K562 (cell line): ENCODE results near the gene PUS10. TPM values are rescaled to one million over a fixed set of nuclear protein-coding genes. Genes with fewer than 3 reads are reported as not detected.

Experiments used
- FOS ChIP-seq: IDR thresholded peaks from 3 replicates; pipeline ENCODE4 v1.6.1; 2011; ENCODE audit not compliant: insufficient read length; ENCODE audit errors: extremely low read depth
- MTA3 ChIP-seq: fragments of 450-650 bp; formaldehyde crosslinking; IDR thresholded peaks from 2 replicates; pipeline ENCODE4 v1.6.1; 2017; ENCODE audit warnings: mild to moderate bottlenecking, borderline replicate concordance
- MYC ChIP-seq, 2 experiments: fragments of 250-450 bp in 1 of 2; sonication (Bioruptor Pico) in 1 of 2; IDR thresholded peaks; 2 replicates each; pipeline versions ENCODE4 v1.5.1 to v1.6.1; 2012 to 2021; ENCODE audit warnings: low read depth in 2 of 2, borderline replicate concordance in 1 of 2, improper control_type of control experiment in 1 of 2, low read length in 1 of 2, mild to moderate bottlenecking in 1 of 2, moderate library complexity in 1 of 2
- POLR2AphosphoS5 ChIP-seq: IDR thresholded peaks from 2 replicates; pipeline ENCODE4 v1.6.1; 2011; ENCODE audit warnings: mild to moderate bottlenecking, low read depth, low read length, moderate library complexity; ENCODE audit not compliant: control insufficient read depth, insufficient read depth
- SIN3A ChIP-seq, 2 experiments: fragments of 150-350 bp in 1 of 2; IDR thresholded peaks; 2 replicates each; pipeline ENCODE4 v1.6.1; 2011 to 2016; ENCODE audit warnings: borderline replicate concordance in 2 of 2, low read depth in 2 of 2, low read length in 2 of 2, mild to moderate bottlenecking in 2 of 2, moderate library complexity in 2 of 2; ENCODE audit not compliant: control insufficient read depth in 1 of 2
- TRIM24 ChIP-seq, 2 experiments: fragments of 450-650 bp; IDR thresholded peaks; 2 replicates each; pipeline ENCODE4 v1.6.1; 2016
- ZNF408 ChIP-seq: fragments of 250-450 bp; sonication (Bioruptor Pico); IDR thresholded peaks from 2 replicates; pipeline ENCODE4 v1.4.0; 2020; ENCODE audit warnings: low read depth, mild to moderate bottlenecking, moderate library complexity
- ZNF764 ChIP-seq: fragments of 250-450 bp; sonication (Bioruptor Pico); IDR thresholded peaks from 2 replicates; pipeline ENCODE4 v1.4.0; 2020; ENCODE audit warnings: low read depth, mild to moderate bottlenecking, moderate library complexity
- polyA plus RNA-seq, 8 experiments: library from polyadenylated mRNA; depleted of rRNA in 4 of 8; stranded (reverse) in 5 of 8; unstranded in 3 of 8; fragments of >200 nt; fragmentation: Nextera tagmentation in 2 of 8; fragmentation: Illumina TruSeq in 1 of 8; extraction: Ambion mirVana in 2 of 8; extraction: Trizol in 1 of 8; gene quantifications; 2 replicates each; pipeline versions ENCODE4 v1.2.1 to v1.2.3, GENCODE V29; 2011 to 2014; ENCODE audit warnings: inconsistent platforms in 1 of 8, missing spikeins in 1 of 8
- total RNA-seq, 7 experiments: library from RNA; depleted of rRNA in 6 of 7; stranded (reverse); fragments of >200 nt in 6 of 7; fragmentation: Illumina TruSeq in 2 of 7; extraction: Trizol in 2 of 7; gene quantifications; 2 replicates each; pipeline versions ENCODE4 v1.2.1 to v1.2.3, GENCODE V29; 2011 to 2021; ENCODE audit warnings: low replicate concordance in 1 of 7
- TF ChIP-seq, protein P1 (sequence below), 2 experiments: fragments of 200-800 bp in 1 of 2; sonication (Bioruptor generic) in 1 of 2; sonication (generic) in 1 of 2; formaldehyde crosslinking in 1 of 2; IDR thresholded peaks in 1 of 2; conservative IDR thresholded peaks in 1 of 2; 2 replicates each; pipeline versions ENCODE4 v1.5.0 to v1.6.1; 2016 to 2020; ENCODE audit warnings: missing compliant biosample characterization in 1 of 2, missing genetic modification characterization in 1 of 2, missing genetic modification reagents in 1 of 2
- TF ChIP-seq, protein P2 (sequence below), 2 experiments: fragments of 150-350 bp in 1 of 2; IDR thresholded peaks; 2 replicates each; pipeline ENCODE4 v1.6.1; 2012 to 2016; ENCODE audit warnings: low read depth in 2 of 2, low read length in 2 of 2, mild to moderate bottlenecking in 1 of 2, moderate library complexity in 1 of 2
- TF ChIP-seq, protein P3 (sequence below), 3 experiments: fragments of 200-800 bp in 1 of 3; sonication (Bioruptor generic) in 1 of 3; sonication (generic) in 1 of 3; formaldehyde crosslinking in 1 of 3; IDR thresholded peaks; 2 replicates each; pipeline versions ENCODE4 v1.6.1 to v1.8.0; 2016 to 2022; ENCODE audit warnings: mild to moderate bottlenecking in 2 of 3, missing compliant biosample characterization in 2 of 3, missing genetic modification characterization in 2 of 3, missing genetic modification reagents in 1 of 3
- TF ChIP-seq, protein P4 (sequence below): fragments of 450-650 bp; formaldehyde crosslinking; IDR thresholded peaks from 2 replicates; pipeline ENCODE4 v1.4.0; 2022; ENCODE audit warnings: missing genetic modification characterization
- TF ChIP-seq, protein P5 (sequence below): fragments of 450-650 bp; IDR thresholded peaks from 2 replicates; pipeline ENCODE4 v1.6.1; 2018; ENCODE audit warnings: mild to moderate bottlenecking, low read depth; ENCODE audit not compliant: partially characterized antibody

PUS10 gene
- total and polyA plus RNA-seq, 9 of the 15 experiments (the other 6 are each of a cell fraction or from before 2014, with no cell fraction given): 5.0 to 10.7 (median 7.6) TPM

DNA sequence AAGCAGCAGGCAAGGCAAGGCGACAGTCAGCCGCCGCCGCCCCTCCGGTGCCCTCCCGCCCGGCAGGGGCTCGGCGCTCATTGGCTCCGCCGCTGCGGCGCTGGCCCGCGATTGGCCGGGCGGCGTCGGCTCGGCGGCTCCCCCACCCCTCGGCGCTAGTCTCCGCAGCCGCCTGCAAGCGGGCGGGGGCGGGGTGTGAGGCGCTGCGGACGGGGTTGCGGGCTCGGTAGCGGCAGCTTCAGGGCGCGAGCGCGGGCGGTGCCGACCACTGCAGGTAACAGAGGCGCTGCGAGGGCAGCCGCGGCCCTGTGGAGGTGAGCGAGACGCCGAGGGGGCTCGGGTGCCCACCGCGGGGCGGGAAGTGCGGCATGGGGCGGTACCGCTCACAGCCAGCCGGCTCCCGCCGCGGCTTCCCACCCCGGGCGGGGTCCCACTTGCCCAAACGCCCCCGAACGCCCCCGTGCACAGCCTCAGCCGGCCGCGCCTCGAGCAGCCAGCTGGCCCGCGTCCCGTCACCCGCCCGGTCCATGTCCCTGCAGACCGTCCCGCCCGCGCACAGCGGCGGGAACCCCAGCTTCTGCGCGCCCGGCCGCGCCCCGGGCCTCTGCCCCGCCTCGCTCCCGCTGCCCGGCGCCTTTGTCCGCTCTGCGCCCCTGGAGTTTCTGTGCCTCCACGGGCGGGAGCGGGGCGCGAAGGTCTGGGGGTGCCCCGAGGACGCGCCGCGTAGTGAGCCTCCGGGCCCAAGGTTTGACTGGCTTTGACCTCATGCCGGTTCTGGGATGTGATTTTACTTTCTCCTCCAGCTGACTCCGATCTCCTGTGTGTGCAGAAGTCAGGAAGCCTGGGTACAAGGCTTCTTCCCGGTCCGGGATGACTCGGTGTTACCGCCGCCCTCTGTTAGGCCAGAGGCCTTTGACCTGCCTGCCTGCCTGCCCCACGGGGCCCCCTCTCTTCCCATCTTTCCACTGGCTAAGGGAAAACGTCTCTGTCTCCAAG is 48.0 kb upstream of the PUS10 start, which contains the start of gene SANBR (continued):
- TF ChIP-seq, protein P1, sequence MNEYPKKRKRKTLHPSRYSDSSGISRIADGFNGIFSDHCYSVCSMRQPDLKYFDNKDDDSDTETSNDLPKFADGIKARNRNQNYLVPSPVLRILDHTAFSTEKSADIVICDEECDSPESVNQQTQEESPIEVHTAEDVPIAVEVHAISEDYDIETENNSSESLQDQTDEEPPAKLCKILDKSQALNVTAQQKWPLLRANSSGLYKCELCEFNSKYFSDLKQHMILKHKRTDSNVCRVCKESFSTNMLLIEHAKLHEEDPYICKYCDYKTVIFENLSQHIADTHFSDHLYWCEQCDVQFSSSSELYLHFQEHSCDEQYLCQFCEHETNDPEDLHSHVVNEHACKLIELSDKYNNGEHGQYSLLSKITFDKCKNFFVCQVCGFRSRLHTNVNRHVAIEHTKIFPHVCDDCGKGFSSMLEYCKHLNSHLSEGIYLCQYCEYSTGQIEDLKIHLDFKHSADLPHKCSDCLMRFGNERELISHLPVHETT (CRISPR knock-in tag; conservative IDR thresholded peaks at IDR 0.05 in 1 of 2, IDR thresholded peaks at IDR 0.05 in 1 of 2): peak in 1 of 2 experiments; percentile 76; a peak in 1 of 4 replicates
- TF ChIP-seq SIN3A (IDR thresholded peaks at IDR 0.05; ENCODE audit: borderline replicate concordance in 2 of 2, control insufficient read depth in 1 of 2, low read depth in 2 of 2, low read length in 2 of 2) (peak in 1 of 2 experiments; percentile 47; a peak in 1 of 4 replicates), POLR2AphosphoS5 (peak; percentile 42; the same call in 1 of the 2 replicates), TRIM24 (IDR thresholded peaks at IDR 0.05) (no peak), FOS (peak; percentile 88), MTA3 (0 out of 2 replicates have a peak, but pooled peaks have one; percentile 51), MYC (IDR thresholded peaks at IDR 0.05; ENCODE audit: low read depth, low read length) (0 out of 2 replicates have a peak, but pooled peaks have one; percentile 8), MYC (CRISPR knock-in tag; IDR thresholded peaks at IDR 0.05; ENCODE audit: borderline replicate concordance, low read depth) (no peak), ZNF764 (no peak), ZNF408 (no peak)
- TF ChIP-seq, protein P2, sequence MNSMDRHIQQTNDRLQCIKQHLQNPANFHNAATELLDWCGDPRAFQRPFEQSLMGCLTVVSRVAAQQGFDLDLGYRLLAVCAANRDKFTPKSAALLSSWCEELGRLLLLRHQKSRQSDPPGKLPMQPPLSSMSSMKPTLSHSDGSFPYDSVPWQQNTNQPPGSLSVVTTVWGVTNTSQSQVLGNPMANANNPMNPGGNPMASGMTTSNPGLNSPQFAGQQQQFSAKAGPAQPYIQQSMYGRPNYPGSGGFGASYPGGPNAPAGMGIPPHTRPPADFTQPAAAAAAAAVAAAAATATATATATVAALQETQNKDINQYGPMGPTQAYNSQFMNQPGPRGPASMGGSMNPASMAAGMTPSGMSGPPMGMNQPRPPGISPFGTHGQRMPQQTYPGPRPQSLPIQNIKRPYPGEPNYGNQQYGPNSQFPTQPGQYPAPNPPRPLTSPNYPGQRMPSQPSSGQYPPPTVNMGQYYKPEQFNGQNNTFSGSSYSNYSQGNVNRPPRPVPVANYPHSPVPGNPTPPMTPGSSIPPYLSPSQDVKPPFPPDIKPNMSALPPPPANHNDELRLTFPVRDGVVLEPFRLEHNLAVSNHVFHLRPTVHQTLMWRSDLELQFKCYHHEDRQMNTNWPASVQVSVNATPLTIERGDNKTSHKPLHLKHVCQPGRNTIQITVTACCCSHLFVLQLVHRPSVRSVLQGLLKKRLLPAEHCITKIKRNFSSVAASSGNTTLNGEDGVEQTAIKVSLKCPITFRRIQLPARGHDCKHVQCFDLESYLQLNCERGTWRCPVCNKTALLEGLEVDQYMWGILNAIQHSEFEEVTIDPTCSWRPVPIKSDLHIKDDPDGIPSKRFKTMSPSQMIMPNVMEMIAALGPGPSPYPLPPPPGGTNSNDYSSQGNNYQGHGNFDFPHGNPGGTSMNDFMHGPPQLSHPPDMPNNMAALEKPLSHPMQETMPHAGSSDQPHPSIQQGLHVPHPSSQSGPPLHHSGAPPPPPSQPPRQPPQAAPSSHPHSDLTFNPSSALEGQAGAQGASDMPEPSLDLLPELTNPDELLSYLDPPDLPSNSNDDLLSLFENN (IDR thresholded peaks at IDR 0.05; ENCODE audit: low read depth in 2 of 2, low read length in 2 of 2): no peak
- TF ChIP-seq, protein P3, sequence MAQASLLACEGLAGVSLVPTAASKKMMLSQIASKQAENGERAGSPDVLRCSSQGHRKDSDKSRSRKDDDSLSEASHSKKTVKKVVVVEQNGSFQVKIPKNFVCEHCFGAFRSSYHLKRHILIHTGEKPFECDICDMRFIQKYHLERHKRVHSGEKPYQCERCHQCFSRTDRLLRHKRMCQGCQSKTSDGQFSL (CRISPR knock-in tag; IDR thresholded peaks at IDR 0.05): no peak
- TF ChIP-seq, protein P3 (tag; IDR thresholded peaks at IDR 0.05): peak in 1 of 2 experiments; percentile 28; a peak in 1 of 4 replicates
- TF ChIP-seq, protein P4, sequence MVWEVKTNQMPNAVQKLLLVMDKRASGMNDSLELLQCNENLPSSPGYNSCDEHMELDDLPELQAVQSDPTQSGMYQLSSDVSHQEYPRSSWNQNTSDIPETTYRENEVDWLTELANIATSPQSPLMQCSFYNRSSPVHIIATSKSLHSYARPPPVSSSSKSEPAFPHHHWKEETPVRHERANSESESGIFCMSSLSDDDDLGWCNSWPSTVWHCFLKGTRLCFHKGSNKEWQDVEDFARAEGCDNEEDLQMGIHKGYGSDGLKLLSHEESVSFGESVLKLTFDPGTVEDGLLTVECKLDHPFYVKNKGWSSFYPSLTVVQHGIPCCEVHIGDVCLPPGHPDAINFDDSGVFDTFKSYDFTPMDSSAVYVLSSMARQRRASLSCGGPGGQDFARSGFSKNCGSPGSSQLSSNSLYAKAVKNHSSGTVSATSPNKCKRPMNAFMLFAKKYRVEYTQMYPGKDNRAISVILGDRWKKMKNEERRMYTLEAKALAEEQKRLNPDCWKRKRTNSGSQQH (CRISPR knock-in tag): no peak
- TF ChIP-seq, protein P5, sequence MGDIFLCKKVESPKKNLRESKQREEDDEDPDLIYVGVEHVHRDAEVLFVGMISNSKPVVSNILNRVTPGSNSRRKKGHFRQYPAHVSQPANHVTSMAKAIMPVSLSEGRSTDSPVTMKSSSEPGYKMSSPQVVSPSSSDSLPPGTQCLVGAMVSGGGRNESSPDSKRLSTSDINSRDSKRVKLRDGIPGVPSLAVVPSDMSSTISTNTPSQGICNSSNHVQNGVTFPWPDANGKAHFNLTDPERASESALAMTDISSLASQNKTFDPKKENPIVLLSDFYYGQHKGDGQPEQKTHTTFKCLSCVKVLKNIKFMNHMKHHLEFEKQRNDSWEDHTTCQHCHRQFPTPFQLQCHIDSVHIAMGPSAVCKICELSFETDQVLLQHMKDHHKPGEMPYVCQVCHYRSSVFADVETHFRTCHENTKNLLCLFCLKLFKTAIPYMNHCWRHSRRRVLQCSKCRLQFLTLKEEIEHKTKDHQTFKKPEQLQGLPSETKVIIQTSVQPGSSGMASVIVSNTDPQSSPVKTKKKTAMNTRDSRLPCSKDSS: no peak
